Lower lobe of right lung (tissue), 2 donors: Measurements from ENCODE around the gene GBP1. TPM values are rescaled to one million over a fixed set of nuclear protein-coding genes. Genes with fewer than 3 reads are reported as not detected.

Experiments
- ATAC-seq, 2 donors: fragments of 200-7000 bp; cut with Tn5 transposase; one replicate each; pipeline ENCODE4 v1.9.1; 2020 to 2022; ENCODE audit warnings: mild to moderate bottlenecking in 2 of 2, moderate library complexity in 2 of 2
- DNase-seq: peaks from one replicate; pipeline ENCODE4 v3.0.0-alpha.2; 2020
- H3K27ac ChIP-seq: fragments of 200-600 bp; one replicate; pipeline ENCODE4 v1.8.0; 2022
- H3K27me3 ChIP-seq: fragments of 200-600 bp; one replicate; pipeline ENCODE4 v1.8.0; 2022; ENCODE audit warnings: low read depth
- H3K36me3 ChIP-seq: fragments of 200-600 bp; one replicate; pipeline ENCODE4 v1.8.0; 2022; ENCODE audit warnings: mild to moderate bottlenecking
- H3K4me1 ChIP-seq: fragments of 200-600 bp; one replicate; pipeline ENCODE4 v1.8.0; 2022
- H3K4me3 ChIP-seq: fragments of 200-600 bp; one replicate; pipeline ENCODE4 v1.8.0; 2022; ENCODE audit warnings: mild to moderate bottlenecking
- H3K9me3 ChIP-seq: fragments of 200-600 bp; one replicate; pipeline ENCODE4 v1.8.0; 2022
- intact Hi-C: fragments of 100-400 bp; cut with DNase I; formaldehyde crosslinking; loops from one replicate; pipeline ENCODE4 v1.11.0; 2022
- long read RNA-seq: library from polyadenylated mRNA; unstranded; transcript quantifications from one replicate; pipeline ENCODE4 v2.0.0, GENCODE V29; 2021
- total RNA-seq: library from RNA; stranded (reverse); fragmentation: NEBNext Ultra II Directional; extraction: Animal tissue kit (Norgen Biotek cat#: 25700); gene quantifications from one replicate; pipeline ENCODE4 v1.2.1, GENCODE V29; 2021
- TF ChIP-seq, protein P1 (sequence below): fragments of 200-600 bp; IDR thresholded peaks from one replicate; pipeline ENCODE4 v1.8.0; 2022; ENCODE audit warnings: antibody characterized with exemption, mild to moderate bottlenecking
- donor health status: DM: no; HTN: yes; CAD: no; lungs with severe emphysema.

The GBP1 gene, protein sequence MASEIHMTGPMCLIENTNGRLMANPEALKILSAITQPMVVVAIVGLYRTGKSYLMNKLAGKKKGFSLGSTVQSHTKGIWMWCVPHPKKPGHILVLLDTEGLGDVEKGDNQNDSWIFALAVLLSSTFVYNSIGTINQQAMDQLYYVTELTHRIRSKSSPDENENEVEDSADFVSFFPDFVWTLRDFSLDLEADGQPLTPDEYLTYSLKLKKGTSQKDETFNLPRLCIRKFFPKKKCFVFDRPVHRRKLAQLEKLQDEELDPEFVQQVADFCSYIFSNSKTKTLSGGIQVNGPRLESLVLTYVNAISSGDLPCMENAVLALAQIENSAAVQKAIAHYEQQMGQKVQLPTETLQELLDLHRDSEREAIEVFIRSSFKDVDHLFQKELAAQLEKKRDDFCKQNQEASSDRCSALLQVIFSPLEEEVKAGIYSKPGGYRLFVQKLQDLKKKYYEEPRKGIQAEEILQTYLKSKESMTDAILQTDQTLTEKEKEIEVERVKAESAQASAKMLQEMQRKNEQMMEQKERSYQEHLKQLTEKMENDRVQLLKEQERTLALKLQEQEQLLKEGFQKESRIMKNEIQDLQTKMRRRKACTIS
- total RNA-seq = 54.2 TPM
- long read RNA-seq, transcript GBP1-201 (11 exons, 3,035 nt) = major isoform, 26 of 35 reads
- long read RNA-seq, partial matches to known transcripts = 4 of 35 reads
- long read RNA-seq, other reads (novel, unspliced or antisense) = 2 of 35 reads

DNA sequence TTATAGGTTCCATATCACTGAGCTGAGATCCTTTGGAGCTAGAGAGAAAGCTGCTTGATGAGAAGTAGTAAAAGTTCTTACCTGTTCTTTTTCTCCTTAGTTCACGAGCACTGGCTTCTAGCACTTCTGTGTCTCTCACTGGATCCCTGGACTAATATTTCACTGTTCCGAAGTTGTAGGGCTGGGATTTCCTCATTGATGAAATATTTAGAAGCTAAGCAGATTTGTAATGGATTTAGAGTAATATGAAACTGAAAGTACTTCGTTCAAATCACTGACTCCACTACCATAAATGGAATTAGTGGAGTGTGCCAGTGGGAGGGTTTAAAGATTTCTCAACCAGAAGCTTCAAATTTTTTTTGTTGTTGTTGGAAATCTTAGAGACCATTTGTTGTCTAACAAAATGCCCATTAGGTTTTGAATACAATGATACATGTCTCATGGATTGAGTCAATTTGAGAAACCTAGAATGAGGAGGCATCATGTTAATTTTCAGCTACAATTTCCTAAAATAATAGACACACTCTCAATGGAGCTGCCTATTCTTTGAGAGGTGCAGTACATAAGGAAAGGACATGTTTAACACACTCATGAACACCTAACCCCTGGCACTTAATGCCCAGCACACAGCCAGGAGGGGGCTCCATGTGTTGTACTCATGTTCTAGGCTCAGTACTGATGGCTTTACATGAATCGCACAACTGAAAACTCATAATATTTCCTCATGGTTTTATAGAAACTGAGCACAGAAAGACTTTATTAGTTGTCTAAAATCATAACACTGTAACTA is at the start of gene GBP1:
TSS of gene GBP1 (minus strand) at position 130 of the 790 bp plus-strand sequence. CDS start 1,974 bp downstream, outside the sequence.
- H3K4me3 ChIP-seq = peak within 1 kb of the TSS; percentile 63
- intact Hi-C loops = no loop called here
- DNase-seq (no peak), ATAC-seq (peak; percentile 90 to 96)
- peak within 1 kb of the TSS; percentile 85 for H3K27ac ChIP-seq
- H3K9me3 ChIP-seq = no peaks in the 10 kb centered on the region
- H3K4me1 ChIP-seq = peaks cover 30% of the 10 kb centered on the region
- TF ChIP-seq, protein P1, sequence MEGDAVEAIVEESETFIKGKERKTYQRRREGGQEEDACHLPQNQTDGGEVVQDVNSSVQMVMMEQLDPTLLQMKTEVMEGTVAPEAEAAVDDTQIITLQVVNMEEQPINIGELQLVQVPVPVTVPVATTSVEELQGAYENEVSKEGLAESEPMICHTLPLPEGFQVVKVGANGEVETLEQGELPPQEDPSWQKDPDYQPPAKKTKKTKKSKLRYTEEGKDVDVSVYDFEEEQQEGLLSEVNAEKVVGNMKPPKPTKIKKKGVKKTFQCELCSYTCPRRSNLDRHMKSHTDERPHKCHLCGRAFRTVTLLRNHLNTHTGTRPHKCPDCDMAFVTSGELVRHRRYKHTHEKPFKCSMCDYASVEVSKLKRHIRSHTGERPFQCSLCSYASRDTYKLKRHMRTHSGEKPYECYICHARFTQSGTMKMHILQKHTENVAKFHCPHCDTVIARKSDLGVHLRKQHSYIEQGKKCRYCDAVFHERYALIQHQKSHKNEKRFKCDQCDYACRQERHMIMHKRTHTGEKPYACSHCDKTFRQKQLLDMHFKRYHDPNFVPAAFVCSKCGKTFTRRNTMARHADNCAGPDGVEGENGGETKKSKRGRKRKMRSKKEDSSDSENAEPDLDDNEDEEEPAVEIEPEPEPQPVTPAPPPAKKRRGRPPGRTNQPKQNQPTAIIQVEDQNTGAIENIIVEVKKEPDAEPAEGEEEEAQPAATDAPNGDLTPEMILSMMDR = no peak
- H3K36me3 ChIP-seq = peaks cover under 1% of the 10 kb centered on the region
- no peaks in the 10 kb centered on the region for H3K27me3 ChIP-seq

DNA sequence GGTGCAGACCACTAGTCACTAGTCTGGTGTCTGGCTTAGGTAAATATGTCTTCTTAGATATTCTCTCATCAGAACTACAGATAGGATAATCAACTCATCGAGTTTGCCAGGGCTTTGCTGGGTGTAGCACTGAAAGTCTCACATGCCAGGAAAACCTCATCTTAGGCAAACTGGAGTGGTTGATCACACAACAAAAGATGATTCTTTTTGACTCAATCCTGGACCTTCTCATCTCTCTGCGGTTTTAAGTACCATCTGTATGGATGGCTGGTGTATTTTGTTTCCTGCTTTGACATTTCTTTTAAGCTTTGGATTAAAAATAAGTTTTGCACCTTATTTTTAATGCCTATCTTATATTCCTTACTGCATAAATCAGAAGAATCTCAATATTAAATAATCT is 49.7 kb upstream of the GBP1 start:
- no peaks in the 10 kb centered on the region for H3K9me3 ChIP-seq
- H3K4me3 ChIP-seq = no peak overlapping the region
- H3K27me3 ChIP-seq = no peaks in the 10 kb centered on the region
- no peaks in the 10 kb centered on the region for H3K4me1 ChIP-seq
- ATAC-seq = no peak
- DNase-seq = no peak
- TF ChIP-seq, protein P1 = no peak
- H3K36me3 ChIP-seq = peaks cover 100% of the 10 kb centered on the region
- intact Hi-C loops = no loop called here
- no peak overlapping the region for H3K27ac ChIP-seq

DNA sequence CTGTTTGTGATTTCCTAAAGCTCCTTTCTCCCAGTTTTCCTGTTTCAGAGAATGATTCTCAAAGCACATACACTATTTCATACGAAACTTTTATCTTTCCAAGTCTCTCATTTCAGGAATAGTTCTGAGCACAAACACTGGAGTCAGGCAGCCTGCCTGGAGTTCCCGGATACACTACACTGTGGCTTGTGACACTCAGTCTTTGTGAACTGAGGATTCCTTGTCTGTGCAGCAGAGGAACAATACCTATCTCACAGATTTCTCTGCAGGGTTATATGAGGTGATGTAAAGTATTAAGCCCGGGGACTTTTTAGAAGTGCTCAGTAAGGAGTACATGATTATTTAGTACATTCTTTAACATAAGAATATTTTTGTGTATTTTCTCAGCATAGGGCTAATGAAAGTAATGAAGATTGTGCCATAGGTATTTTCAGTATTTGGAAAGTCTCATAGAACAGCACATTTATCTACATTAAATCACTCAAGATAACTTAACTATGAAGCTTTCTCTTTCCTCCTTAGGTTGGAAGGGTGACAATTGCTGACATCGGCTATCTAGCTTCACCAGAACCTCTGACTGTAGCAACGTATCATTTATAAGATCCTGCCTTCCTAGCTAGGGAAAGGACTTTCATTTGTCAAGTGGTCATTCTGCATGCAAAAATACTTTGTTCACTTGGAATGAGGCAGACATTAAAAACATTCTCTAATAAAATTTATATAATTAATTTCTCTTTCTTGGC is 48.0 kb upstream of the GBP1 start:
- intact Hi-C loops = no loop called here
- DNase-seq = no peak
- peaks cover 100% of the 10 kb centered on the region for H3K36me3 ChIP-seq
- TF ChIP-seq, protein P1 = no peak
- no peaks in the 10 kb centered on the region for H3K9me3 ChIP-seq
- H3K27me3 ChIP-seq = no peaks in the 10 kb centered on the region
- no peaks in the 10 kb centered on the region for H3K4me1 ChIP-seq
- H3K27ac ChIP-seq = no peak overlapping the region
- no peak for ATAC-seq
- H3K4me3 ChIP-seq = no peak overlapping the region

DNA sequence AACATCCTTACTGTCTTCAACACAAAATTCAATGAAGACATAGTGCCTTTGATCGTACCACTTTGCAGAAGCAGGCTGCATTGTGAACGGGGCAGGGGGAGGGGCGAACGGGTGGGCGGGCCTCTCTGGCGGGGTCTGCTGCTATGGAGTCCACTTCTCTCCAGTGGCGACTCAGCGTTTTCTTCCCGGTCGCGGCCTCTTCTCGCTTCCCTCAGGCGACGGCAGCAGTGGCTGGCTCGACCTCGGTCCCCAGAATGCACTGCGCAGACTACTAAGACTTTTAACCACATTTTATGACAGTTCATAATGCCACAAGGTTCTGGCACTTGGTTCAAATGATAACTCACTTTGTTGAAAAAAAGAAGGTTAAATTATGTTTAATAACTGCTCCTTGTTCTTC is 39.7 kb upstream of the GBP1 start:
- Histone ChIP-seq H3K27me3 (no peaks in the 10 kb centered on the region), H3K9me3 (no peaks in the 10 kb centered on the region), H3K4me3 (no peak overlapping the region), H3K36me3 (peaks cover 52% of the 10 kb centered on the region), H3K4me1 (no peaks in the 10 kb centered on the region), H3K27ac (no peak overlapping the region)
- DNase-seq (no peak), ATAC-seq (no peak)
- TF ChIP-seq, protein P1 = no peak
- intact Hi-C loops = no loop called here

DNA sequence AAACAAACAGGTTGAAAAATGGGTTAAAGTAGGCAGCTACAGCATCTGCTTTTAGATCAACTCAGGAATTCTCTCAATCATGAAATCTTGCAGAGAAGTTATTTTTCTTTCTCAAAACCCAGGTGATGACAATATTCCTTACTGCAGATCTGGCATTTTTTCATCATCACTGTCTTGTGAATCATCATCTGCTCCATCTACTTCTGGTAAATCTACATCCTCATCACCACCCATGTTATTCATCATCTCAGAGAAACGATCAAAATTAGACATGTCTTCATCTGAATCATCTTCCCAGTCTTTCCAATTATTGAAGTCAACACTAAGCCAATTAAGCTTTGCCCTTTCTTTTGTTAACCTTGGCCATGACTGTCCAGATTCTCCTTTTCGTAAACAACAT is 39.1 kb upstream of the GBP1 start:
- H3K36me3 ChIP-seq = peaks cover 47% of the 10 kb centered on the region
- H3K27me3 ChIP-seq = no peaks in the 10 kb centered on the region
- intact Hi-C loops = no loop called here
- H3K4me1 ChIP-seq = no peaks in the 10 kb centered on the region
- H3K9me3 ChIP-seq = no peaks in the 10 kb centered on the region
- ATAC-seq = no peak
- TF ChIP-seq, protein P1 = no peak
- H3K4me3 ChIP-seq = no peak overlapping the region
- H3K27ac ChIP-seq = no peak overlapping the region
- no peak for DNase-seq
